Measurements from ENCODE around the gene KLK13.

Gene KLK13

DNA sequence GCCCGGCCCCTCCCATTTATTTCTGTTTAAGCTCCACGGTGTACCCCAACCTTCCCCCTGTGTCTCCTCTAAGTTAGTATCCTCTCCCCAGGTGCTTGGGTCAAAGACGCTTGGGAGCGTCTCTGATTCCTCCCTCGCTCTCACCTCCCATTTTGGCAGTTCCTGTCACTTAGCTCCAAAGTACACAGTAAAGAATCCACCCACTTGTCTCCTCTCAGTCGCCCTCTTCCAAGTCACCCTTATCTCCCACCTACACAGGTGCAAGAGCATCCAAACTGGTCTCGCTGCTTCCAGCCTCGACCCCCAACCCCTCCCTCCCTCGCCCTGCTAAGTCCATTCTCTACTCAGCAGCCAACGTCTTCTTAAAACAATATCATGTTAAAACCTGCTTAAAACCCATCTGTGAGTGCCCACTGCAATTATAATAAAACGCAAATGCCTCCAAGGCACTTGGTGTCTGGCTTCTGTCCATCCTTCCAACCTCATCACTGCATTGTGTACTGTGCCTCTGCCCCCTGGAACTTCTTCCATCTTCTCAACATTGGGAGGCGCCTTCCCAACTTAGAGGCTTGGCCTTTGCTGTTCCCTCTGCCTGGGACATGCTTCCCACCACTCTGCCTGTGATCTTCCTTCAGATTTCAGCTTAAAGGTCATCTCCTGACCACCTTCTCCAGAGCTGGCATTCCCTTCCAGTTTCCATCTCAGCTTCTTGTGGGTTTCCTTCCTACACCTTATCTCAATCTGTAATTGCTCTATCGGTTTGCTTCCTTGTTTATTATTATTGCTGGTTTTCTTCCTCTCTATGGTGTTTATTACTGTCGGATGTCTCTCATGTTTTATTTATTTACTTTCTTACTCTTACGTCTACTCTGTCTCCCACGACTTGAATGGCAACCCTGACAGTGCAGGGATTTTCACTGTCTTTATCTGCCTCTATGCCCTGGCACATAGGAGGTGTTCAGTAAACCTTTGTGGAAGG is 27.3 kb upstream of the KLK13 start:
- no peak for DNase-seq

DNA sequence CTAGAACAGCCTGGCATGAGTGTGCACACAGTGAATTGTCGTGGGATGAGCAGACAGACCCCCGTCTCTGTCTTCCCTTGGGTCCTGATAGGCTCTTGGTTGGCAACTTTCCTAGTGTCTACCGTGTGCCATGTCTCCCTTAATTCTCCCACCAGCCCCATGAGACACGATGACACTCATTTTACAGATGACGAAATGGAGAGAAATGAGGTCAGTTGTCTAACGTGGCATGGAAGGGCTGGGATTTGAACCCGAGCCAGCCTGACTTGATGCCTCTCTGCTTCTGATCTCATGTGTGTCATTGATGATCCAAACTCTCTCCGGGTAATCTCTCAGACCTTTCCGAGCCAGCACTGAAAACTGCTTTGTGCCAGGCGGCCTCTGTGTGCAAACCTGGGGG is 26.2 kb upstream of the KLK13 start:
- no peak for DNase-seq

DNA sequence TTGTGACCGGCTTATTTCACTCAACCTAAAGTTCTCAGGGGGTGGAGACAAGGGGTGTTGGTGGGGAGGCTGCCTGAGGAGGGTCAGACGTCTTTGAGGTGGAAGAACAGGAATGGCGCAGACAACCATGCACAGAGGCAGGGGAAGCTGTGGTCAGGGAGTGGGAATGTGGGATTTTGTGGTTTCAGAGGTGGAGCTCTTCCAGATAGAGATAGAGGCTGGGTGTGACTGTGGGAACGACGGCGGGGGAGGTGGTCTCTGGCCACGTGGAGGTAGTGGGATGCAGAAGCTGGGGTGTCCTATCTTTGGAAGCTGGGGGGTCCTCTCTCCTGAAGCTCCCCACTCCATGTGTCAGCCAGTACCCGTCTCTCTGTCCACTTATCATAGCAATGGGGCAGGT is 25.6 kb upstream of the KLK13 start:
- DNase-seq: no peak

DNA sequence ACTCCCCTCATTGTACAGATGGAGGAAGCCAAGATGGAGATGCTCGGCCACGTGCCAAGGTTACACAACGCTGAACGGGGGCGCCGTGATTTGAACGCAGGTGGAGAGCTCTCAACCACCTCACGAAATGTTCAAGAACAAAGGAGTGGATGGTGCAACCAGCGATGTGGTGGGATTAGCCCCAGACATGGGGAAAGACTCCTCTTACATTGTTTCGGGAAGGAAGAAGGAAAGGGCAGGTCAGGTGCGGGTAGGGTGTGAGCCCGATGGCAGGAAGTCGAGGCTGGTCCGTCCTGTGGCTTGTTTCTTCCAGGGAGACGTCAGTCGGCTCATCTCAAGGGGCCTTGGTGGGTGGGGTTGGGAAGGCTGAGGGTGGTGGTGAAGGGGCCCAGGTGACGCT is 24.9 kb upstream of the KLK13 start:
- no peak for DNase-seq

DNA sequence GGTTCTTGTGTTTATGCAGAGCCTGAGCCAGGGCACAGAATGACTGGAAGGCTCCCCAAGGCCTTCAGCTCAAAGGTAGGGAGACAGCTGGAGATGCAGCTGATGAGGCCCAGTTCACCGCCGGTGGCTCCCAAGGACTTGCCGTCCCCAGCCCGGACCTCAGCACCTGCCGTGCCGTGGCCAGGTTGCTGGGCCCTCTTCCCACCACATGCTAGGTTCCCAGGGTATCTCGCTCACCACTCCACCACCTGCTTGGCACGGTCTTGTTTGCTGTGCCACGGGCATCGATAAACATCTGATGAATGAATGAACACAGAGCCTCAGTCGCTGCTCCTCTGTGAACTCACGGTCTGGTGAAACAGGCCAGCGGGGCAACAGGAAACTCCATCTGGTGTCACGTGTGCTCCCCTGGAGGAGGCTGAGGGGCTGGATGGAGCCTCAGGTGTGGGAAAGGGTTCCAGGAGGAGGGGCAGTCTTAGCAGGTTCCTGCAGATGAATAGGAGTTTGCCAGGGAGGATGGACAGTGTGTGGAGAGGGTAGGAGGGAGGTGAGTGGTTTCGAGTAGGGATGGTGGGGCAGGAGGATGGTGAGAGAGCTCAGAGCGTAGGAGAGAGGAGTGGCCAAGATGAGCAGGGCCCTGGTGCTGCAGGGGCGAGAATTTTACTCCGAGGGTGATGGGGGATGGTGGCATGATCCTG is 21.4 kb upstream of the KLK13 start:
- no peak for DNase-seq

DNA sequence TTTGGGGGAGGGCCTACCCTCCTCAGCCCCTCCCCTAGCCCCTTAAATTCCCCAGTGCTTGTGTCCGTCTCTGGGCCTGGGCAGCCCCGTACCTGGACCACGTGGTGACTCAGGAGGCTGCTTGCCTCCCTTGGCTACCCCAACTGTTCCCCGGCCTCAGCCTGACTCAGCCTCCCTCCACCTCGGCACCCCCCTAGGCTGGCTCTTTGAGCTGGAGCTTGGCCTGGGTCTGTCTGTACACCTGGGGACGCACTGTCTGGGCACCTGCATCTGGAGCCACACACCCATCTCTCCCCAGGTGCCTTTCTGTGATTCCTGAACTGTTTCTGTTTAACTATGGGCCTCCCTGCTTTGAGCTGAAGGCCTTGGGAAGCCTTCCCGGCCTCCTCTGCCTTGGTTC is 19.6 kb upstream of the KLK13 start:
- no peak for DNase-seq

DNA sequence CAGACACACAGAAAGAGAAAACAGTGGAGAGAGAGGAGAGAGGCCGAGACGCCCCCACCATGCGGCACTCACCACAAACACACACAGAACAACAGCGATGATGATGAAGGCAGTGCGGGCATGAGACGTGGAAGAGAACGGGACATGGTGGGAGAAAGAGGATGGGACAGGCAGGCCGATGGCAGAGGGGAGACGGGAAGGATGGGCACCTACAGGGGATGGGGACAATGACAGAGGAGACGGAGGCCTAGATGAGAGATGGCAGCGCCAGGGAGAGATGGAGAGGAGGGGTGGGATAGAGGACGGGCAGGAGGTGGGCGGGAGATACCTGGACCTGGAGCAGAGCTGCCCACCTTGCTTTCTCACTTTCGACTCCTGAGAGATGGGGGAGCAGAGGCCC is 18.9 kb upstream of the KLK13 start:
- no peak for DNase-seq

DNA sequence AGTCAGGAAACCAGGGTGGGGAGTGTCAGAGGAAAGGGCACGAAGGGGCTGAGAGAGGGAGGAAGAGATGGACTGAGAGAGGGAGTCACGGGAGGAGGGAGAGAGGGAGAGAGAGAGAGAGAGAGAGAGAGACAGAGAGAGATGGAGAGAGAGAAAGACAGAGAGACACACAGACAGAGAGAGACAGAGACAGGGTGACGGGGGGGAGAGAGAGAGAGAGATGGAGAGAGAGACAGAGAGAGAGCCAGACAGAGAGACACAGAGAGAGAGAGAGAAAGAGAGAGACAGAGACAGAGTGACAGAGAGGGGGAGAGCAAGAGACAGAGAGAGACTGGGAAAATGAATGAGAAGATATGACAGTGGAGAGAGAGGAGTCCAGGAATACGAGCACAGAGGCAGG is 18.3 kb upstream of the KLK13 start:
- DNase-seq: no peak

DNA sequence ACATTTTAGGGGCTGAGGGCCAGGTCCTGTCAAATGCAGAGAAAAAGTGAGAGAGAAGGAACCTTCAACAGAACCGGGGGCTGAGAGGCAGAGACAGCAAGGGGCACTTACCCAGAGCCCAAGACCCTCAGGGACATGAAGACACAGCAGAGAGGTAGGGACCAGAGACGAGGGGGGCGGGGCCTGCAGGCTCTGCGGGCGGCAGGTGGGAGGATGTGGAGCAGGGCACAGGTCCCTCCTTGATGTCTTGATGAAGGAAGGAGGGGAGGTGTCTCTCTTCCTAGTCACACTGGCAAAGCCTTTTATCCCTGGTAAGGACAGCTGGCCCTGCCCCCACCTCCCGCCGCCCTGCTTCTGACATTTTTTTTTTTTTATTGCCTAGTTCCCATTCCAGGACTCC is 17.7 kb upstream of the KLK13 start, which contains the start of gene KLK14:
Gene KLK14, minus strand, starts transcription at position 277 of the 400 bp plus-strand sequence. Its CDS starts 273 bp downstream, at position 4.
- DNase-seq: no peak

DNA sequence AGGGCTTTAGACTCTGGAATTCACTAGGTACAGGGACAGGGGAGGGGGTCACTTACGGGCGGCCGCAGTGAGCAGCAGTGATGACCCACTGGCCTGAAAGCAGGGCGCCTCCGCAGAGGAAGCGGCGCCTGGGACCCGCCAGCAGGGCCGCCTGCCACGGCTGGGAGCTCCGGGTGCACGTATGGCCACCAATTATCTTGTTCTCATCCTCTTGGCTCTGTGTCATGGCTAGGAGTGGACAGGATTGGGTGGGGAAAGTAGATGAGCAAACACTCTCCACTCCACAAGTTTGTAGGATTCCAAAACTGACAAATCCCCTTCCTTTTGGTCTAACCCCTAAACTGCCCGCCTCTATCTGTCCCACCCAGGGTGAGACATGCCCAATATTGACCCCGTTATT is 16.6 kb upstream of the KLK13 start:
- no peak for DNase-seq

DNA sequence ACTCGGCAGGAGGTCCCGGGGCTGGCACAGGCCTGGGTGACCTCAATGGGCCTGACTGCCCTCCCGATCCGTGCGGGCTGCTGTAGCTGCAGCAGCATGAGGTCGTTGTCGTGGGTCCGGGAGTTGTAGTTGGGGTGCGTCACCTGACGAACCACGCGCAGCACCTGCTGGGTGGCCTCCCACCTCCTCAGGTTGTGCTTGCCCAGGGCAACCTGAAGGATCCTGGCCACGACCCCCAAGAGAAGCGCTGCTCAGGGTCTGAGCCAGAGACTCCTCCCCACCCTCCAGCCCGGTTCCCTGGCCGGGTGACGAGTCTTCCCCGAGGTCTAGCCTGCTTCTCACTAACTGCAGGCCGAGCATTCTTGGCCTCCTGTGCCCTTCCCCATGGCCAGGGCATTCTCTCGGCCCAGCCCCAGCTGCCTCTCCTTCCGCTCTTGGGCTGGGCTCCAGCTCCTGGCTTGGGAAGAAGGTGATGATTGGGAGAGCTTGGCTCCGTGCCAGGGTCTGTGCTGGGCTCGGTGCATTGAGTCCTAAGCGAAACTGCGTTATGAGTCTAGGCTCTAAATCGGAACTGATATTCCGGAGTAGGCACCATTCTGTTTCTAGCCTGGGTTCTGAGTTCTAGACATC is 14.7 kb upstream of the KLK13 start:
- no peak for DNase-seq

DNA sequence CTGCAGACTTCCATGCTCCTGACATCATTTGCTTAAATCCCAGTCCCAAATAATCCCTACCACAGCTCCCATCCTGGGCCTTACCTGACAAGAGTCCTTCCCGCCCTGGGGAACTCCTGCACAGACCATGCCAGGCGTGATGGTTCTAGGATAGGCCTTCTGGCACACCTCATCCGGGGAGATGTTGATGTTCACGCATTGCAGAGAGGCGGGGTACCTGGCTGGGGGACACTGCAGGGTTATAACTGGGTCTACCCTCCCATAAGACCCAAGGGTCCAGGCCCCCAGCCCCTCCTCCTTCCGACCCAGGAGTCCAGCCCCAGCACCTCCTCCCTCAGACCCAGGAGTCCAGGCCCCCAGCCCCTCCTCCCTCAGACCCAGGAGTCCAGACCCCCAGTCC is 13.8 kb upstream of the KLK13 start:
- no peak for DNase-seq

DNA sequence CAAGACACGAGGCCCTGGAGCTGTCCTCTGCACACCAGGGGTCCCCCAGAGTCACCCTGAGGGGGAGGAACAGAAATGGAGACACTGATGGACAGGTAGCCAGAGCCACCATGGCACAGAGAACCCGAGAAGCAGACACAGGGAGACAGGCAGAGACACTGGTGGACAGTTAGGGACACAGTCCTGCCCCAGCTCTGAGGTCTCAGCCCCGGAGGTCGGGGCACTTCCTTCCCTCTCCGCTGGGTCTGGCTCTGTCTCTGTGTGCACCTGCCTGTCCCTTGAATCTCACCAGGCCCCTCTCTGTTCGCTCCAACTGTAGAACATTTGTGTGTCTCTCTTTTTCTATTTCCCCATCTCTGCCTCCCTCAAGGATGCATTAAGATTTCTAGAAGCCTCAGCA is 13.2 kb upstream of the KLK13 start:
- DNase-seq: no peak

DNA sequence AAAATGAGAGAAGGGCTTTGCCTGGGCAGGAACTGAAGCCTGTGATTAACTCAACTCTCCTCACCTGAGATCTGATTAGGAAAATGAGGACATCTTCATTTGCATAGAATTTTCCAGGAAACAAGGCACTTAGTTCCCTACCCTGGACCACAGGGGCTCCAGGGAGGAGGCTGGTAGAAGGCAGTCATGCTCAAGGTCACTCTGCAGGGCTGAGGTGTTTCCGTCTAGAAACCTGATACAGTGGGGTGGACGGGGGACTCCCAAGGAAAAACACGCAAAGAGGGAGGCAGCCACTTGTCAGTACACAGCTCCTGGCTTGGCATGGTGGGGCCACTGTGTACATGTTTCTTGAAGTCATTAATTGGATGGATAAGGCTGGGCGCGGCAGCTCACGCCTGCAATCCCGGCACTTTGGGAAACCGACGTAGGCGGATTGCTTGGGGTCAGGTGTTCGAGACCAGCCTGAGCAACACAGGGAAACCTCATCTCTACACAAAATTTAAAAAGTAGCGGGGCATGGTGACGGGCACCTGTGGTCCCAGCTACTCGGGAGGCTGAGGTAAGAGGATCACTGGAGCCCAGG is 11.8 kb upstream of the KLK13 start:
- no peak for DNase-seq

DNA sequence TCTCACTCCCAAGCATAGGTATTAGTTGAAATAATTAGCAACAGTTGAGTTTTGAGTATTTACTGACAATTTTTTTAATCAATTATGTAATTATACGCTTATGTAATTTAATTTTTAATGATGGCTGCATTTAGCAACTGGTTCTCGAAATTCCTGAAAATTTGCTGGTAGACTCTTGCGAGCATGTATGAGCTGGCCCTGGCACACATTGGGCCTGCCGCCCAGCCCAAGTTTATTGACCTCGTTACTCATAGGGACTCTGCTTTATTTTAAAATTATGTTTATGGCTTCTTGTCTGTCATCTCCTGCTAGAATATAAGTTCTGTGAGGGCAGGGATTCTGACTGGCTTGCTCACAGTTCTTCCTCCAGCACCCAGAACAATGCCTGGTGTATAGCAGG is 11.1 kb upstream of the KLK13 start:
- no peak for DNase-seq

DNA sequence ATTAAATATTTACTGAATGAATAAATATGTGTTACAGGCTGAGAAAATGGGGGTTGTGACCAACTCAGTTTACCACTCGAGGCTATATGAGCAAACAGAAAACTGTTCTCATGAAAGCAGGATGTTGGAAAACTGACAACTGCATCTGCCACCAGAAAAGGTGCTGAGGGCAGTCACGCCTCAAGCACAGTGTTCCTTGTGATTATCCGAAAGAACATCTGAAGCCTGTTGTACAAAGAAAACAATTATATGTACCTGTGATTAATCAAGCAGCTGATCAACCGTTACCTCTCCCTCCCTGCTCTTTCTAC is 6.2 kb upstream of the KLK13 start:
- DNase-seq: no peak

DNA sequence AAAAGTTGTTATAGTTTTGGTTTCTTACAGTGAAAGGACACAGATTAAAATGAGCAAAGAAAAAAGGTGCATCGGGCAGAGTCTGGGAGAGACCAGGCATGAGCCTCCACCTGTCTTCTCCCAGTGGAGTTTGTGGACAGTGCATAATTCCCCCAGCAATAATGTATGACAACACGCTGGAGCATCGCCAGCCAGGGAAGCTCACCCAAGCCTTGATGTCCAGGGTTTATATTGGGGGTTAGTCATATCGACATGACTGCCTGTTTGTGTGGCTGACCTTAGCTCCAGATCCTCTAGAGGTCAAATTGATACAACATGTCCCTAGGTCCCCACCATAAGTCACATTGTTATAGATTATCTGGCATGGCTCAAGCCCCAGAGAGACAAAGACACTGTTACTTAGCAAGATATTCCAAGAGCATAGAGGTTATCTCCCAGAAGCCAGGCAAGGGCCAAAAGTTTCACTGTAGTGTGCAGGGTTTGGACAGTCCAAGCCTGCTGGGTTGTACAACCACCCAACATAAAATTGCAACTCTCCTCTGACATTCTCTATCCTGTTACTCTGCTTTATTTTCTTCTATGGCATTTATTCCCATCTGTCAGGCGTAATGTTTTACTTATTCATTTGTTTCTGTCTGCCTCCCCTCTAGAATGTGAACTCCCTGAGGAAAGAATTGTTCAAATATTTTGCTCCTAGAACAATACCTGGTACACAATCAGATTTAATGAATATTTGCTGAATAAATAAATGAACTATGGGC is 5.6 kb upstream of the KLK13 start:
- no peak for DNase-seq

DNA sequence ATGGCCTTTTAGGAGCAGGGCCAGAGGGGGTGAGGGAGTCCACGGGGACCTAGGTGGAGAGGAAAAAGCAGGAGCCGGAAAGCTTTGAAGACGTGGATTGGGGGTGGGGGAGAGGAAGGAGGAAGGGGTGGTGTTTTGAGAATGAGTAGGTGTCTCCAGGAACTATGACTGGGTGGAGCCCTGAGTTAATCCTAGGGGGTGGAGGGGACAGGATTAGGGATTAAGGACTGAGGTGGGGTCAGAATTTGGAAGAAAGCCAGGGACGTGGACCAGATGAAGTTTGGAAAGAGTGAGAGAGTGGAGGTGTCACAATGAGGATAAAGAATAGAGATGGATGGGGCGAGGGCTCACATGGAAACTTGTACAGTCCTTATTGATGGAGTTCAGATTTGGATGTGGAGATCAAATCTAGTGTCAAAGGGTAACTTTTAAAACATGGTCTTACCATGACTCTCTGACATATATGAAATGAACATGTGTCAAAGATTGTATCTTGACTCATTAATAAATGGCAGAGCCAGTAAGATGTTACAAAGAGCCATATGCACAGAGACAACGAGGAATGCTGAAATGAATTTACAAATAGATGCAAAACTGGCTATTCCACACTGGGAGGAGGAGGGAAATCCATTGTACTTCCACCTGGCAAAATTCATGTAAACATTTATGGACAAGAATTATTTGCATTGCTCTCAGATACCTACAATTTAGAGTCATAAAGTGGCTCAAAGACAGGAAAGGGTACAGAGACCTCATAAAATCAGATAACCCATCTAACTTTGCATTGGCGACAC is 1.7 kb upstream of the KLK13 start:
- DNase-seq: no peak

DNA sequence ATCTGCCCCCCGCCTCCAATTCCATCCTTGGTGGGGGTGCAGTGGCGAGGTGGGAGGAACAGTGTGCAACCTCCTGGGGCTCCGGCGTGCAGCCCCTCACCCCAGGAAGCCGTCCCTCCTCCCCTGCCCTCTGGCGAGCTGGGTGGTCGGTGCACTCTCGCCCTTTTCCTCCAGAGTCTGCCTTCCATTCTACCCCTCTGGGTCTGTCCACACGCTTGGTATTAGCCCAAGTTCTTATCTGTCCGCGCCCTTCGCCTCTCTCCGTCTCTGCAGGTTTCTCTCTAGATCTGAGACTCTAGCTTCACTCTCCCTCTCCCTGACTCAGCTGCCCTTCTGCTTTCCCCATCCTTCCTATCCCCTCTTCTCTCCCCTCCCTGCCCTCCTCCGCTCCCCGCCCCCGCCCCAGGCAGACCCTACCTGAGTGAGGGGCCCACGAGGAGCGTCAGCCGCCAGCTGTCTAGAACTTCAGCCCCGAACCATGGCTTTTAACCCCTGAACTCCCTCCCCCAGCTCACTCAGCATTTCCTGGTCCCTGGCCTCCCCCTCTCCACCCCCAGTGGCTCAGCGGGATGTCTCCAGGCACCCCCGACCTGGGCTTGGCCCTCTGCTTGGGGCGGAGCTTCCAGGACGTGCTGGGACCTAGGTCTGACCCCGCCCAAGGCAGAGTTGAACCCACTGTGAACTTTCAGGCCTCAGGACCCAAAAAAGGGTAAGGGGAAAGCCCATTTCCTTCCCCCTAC is 499 bp upstream of the KLK13 start:
- peak; percentile 56 for DNase-seq

DNA sequence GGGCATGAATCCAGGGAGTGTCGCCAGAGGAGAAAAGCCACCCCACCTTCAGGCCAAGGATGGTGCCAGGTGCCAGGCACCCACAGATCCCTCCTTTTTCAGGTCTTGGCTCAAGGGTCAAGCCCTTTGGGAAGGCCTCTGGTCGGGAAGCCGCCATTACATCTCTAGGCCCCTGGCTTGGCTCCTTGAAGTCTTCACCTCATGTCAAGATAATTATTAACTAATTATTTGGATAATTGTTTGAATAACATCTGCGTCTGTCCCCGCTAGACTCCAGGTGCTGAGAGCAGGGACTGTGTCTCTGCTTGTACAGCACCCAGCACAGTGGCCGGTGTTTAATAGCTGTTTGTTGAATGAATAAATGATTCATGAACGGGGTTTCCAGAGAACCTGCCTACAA is 1.2 kb downstream of the KLK13 start:
- DNase-seq: no peak

DNA sequence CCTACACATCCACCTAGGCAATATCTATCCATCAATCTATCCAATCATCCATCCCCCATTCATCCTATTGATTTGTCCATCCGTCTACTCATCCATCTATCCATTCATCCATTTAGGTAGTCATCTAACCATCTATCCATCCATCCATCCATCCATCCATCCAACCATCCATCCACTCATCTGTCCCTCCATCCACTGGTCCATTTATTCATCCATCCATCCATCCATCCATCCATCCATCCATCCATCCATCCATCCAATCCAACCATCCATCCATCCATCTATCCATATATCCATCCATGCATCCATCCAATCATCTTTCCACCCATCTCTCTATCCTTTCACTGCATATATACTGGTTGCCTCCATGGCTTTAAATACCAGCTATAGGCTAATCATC is 3.9 kb downstream of the KLK13 start:
- DNase-seq: no peak

Measured in retina (tissue), 1 donor.